Body of pancreas (tissue), 4 donors: ENCODE results near the gene PSD4. TPM values are rescaled to one million over a fixed set of nuclear protein-coding genes. Genes with fewer than 3 reads are reported as not detected.
A peak's percentile ranks its signal among the peaks of the same experiment; 100 is the strongest.

Experiments used
- ATAC-seq: fragments of 150-250 bp; one replicate; pipeline ENCODE4 v1.9.1; 2016
- DNase-seq, 4 donors: peaks; one replicate each; pipeline ENCODE4 v3.0.0-alpha.2; 2019
- H3K27ac ChIP-seq, 4 donors: fragments of 200-600 bp; sonication (generic); 1 replicate in 3 of 4; 2 replicates in 1 of 4; pipeline versions ENCODE4 v1.5.1 to v1.6.1; 2016 to 2019; ENCODE audit warnings: mild to moderate bottlenecking in 1 of 4, mixed read lengths in 1 of 4, moderate library complexity in 1 of 4
- H3K27me3 ChIP-seq, 2 donors: fragments of 200-600 bp; sonication (generic); one replicate each; pipeline ENCODE4 v1.6.0; 2016; ENCODE audit warnings: mild to moderate bottlenecking in 1 of 2
- H3K36me3 ChIP-seq, 2 donors: fragments of 200-600 bp; sonication (generic); replicated peaks in 1 of 2; 2 replicates each; pipeline ENCODE4 v1.5.1; 2016; ENCODE audit warnings: low read depth in 2 of 2; ENCODE audit not compliant: insufficient read depth in 1 of 2
- H3K4me1 ChIP-seq: fragments of 200-600 bp; sonication (generic); one replicate; pipeline ENCODE4 v1.6.0; 2016
- H3K4me3 ChIP-seq, 2 donors: fragments of 200-600 bp; sonication (generic); 1 replicate in 1 of 2; 2 replicates in 1 of 2; pipeline ENCODE4 v1.5.1; 2016 to 2019
- H3K9me3 ChIP-seq, 3 donors: fragments of 200-600 bp; sonication (generic); 1 replicate in 2 of 3; 2 replicates in 1 of 3; pipeline ENCODE4 v1.5.1; 2016
- POLR2A ChIP-seq, 3 donors: fragments of 450-650 bp; IDR thresholded peaks; one replicate each; pipeline ENCODE4 v1.6.1; 2016; ENCODE audit warnings: antibody characterized with exemption in 3 of 3, mild to moderate bottlenecking in 2 of 3
- WGBS, 2 donors: methylation state at CpG; one replicate each; pipeline ENCODE4 v1.1.5; 2017; 5-methylcytosine and 5-hydroxymethylcytosine counted together
- intact Hi-C: fragments of 100-400 bp; cut with DNase I; formaldehyde crosslinking; loops from one replicate; pipeline ENCODE4 v1.15.1; 2023
- total RNA-seq, 2 donors: library from RNA; depleted of rRNA; stranded (reverse); fragments of >200 nt; gene quantifications; one replicate each; pipeline ENCODE4 v1.1.0, GENCODE V29; 2016
- TF ChIP-seq, protein P1 (sequence below), 7 experiments: fragments of 450-650 bp in 4 of 7; fragments of 200-600 bp in 3 of 7; sonication (generic) in 3 of 7; IDR thresholded peaks; one replicate each; pipeline ENCODE4 v1.5.1; 2016 to 2019; ENCODE audit warnings: antibody characterized with exemption in 7 of 7

PSD4 gene
- total RNA-seq, 2 donors from 2014 or later, result 40.5 to 83.4 TPM

DNA sequence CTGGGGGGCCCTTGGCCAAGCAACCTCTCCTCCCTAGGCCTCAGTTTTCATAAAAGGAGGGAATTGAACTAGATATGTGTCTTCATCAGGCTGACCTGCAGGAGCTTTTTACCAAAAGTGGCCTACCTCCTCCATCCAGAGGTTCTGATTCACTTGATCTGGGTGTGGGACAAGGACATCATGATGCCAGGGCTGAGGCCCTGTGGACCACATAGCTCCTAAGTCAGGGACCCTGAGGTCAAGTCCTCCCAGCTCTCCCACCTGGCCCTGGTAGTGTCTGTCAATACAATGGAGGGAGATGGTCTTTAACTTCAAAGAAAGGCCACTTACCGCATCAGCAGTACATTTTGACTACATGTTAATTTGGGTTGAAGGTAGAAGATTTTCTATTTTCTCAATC, 35.9 kb upstream of the PSD4 start:
- no peak for ATAC-seq
- DNase-seq, result no peak
- Histone ChIP-seq H3K36me3 (no peaks in the 10 kb centered on the region), H3K9me3 (no peaks in the 10 kb centered on the region), H3K4me3 (no peak overlapping the region), H3K27ac (no peak overlapping the region), H3K4me1 (peaks cover 11% of the 10 kb centered on the region), H3K27me3 (no peaks in the 10 kb centered on the region)
- intact Hi-C loops, result loop anchor here (5.0 kb wide), 1 partner anchor 64 kb away; no protein-coding TSS in a partner anchor
- WGBS, 2 donors, result 100% methylated on average over 1 of the region's 1 CpG
- TF ChIP-seq POLR2A (IDR thresholded peaks at IDR 0.05), result no peak
- TF ChIP-seq, protein P1, sequence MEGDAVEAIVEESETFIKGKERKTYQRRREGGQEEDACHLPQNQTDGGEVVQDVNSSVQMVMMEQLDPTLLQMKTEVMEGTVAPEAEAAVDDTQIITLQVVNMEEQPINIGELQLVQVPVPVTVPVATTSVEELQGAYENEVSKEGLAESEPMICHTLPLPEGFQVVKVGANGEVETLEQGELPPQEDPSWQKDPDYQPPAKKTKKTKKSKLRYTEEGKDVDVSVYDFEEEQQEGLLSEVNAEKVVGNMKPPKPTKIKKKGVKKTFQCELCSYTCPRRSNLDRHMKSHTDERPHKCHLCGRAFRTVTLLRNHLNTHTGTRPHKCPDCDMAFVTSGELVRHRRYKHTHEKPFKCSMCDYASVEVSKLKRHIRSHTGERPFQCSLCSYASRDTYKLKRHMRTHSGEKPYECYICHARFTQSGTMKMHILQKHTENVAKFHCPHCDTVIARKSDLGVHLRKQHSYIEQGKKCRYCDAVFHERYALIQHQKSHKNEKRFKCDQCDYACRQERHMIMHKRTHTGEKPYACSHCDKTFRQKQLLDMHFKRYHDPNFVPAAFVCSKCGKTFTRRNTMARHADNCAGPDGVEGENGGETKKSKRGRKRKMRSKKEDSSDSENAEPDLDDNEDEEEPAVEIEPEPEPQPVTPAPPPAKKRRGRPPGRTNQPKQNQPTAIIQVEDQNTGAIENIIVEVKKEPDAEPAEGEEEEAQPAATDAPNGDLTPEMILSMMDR (IDR thresholded peaks at IDR 0.05), result no peak

DNA sequence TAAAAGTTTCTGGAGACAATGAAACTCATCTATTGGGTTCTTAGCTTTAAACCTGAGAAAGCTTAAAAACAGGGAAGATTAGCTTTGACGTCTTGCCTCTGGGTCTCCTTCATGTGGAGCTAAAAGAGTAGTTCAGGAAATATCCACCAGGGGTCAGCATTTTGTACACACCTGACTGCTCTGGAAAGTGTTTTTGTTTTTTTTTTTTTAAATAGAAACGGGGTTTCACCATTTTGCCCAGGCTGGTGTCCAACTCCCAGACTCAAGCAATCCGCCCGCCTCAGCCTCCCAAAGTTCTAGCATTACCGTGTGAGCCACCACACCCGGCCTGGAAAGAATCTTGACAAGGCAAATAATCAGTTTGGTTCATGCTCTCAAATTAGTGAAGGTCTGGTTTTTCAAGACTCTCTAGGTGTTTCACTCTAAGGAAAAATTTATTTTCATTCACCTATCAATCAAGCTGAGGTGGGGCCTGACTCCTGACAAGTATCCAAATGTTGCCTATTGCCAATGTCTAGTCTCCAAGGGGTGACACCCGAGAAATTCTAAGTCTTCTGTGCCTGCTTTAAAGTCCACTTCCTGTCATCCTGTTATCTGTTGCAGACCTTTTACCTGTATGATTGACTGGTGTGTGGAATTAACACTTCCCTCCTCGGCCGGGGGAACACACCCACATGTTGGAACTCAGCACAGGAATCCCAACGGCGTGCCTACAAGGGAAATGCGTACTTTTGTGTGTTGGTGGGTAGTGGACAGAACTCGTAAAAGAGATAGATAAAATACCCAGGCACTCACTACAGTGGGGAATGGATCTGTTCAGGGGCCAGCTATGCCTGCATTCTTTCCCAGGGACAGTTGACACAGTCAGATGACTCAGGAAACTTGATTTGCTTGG, 35.1 kb upstream of the PSD4 start:
- Histone ChIP-seq H3K4me3 (no peak overlapping the region), H3K9me3 (no peaks in the 10 kb centered on the region), H3K4me1 (peaks cover 11% of the 10 kb centered on the region), H3K27ac (peak overlapping the region; percentile 22 to 66 (median 44)), H3K36me3 (no peaks in the 10 kb centered on the region), H3K27me3 (no peaks in the 10 kb centered on the region)
- 22 to 25% methylated on average over 13 of the region's 13 CpGs for WGBS, 2 donors
- intact Hi-C loops, result loop anchor here (5.0 kb wide), 1 partner anchor 64 kb away; no protein-coding TSS in a partner anchor
- peak; percentile 66 to 88 (median 77) for DNase-seq
- TF ChIP-seq, protein P1 (IDR thresholded peaks at IDR 0.05), result peak; percentile 73 to 89 (median 87)
- no peak for TF ChIP-seq POLR2A (IDR thresholded peaks at IDR 0.05)
- peak; percentile 95 for ATAC-seq

DNA sequence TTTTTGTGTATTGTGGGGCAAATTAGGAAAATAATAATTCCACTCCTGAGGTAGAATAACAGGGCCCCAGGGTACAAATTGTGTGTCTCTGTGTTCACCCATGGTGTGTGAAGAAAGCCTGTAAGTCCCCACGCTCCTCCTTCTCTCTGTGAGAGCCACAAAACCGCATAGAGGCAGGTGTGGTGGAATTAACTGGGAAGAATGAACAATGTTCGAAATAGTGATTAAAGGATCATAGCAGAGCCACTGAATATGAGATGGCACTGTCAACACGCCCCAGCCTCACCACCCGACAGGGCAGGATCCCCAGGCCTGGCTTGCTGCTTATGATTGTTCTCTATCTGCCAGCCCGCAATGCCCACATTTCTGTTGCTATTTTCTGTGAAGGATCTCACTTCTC, 32.3 kb upstream of the PSD4 start:
- WGBS, 2 donors, result 86 to 87% methylated on average over 6 of the region's 6 CpGs
- H3K36me3 ChIP-seq, result no peaks in the 10 kb centered on the region
- ATAC-seq (no peak), DNase-seq (no peak)
- no peaks in the 10 kb centered on the region for H3K27me3 ChIP-seq
- no peak overlapping the region for H3K27ac ChIP-seq
- H3K9me3 ChIP-seq, result no peaks in the 10 kb centered on the region
- TF ChIP-seq, protein P1 (IDR thresholded peaks at IDR 0.05), result no peak
- TF ChIP-seq POLR2A (IDR thresholded peaks at IDR 0.05), result no peak
- H3K4me1 ChIP-seq, result peaks cover 11% of the 10 kb centered on the region
- intact Hi-C loops, result no loop called here
- H3K4me3 ChIP-seq, result no peak overlapping the region

DNA sequence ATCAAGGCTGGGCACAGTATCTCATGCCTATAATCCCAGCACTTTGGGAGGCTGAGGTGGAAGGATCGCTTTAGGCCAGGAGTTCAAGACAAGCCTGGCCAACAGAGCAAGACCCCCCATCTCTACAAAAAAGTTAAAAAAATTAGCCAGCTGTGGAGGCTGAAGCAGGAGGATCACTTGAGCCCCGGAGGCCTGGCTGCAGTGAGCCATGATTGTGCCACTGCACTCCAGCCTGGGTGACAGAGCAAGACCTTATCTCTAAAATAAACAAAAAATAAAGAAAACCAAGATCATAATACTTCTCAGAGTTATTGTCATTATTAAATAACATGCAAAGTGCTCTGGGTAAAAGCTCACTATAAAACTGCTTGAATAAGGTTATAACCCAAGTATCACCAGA, 31.5 kb upstream of the PSD4 start:
- DNase-seq (no peak), ATAC-seq (no peak)
- H3K36me3 ChIP-seq, result no peaks in the 10 kb centered on the region
- no peak overlapping the region for H3K27ac ChIP-seq
- H3K27me3 ChIP-seq, result no peaks in the 10 kb centered on the region
- TF ChIP-seq, protein P1 (IDR thresholded peaks at IDR 0.05), result no peak
- TF ChIP-seq POLR2A (IDR thresholded peaks at IDR 0.05), result no peak
- no peak overlapping the region for H3K4me3 ChIP-seq
- 91 to 97% methylated on average over 2 of the region's 2 CpGs for WGBS, 2 donors
- H3K9me3 ChIP-seq, result no peaks in the 10 kb centered on the region
- intact Hi-C loops, result no loop called here
- peaks cover 11% of the 10 kb centered on the region for H3K4me1 ChIP-seq
